Fibroblast of mammary gland (primary cell): Measurements from ENCODE around the gene LAMTOR1.

Experiments used
- DNase-seq: peaks from one replicate; pipeline ENCODE4 v3.0.0-alpha.2; 2010; ENCODE audit warnings: low read depth
- H3K4me3 ChIP-seq: 2 replicates; pipeline ENCODE4 v1.5.1; 2011; ENCODE audit warnings: low read depth, mild to moderate bottlenecking, low read length, moderate library complexity; ENCODE audit not compliant: control insufficient read depth
- CTCF ChIP-seq: conservative IDR thresholded peaks from 2 replicates; pipeline ENCODE4 v1.5.1; 2011; ENCODE audit warnings: low read depth, low read length, inconsistent platforms; ENCODE audit not compliant: control insufficient read depth, insufficient read depth

LAMTOR1 gene

GRCh38 chr11:72119198-72119597 is 16.1 kb upstream of the LAMTOR1 start:
- no peak for DNase-seq
- TF ChIP-seq CTCF = no peak
- no peak overlapping the region for H3K4me3 ChIP-seq

GRCh38 chr11:72116019-72116755 is 13.1 kb upstream of the LAMTOR1 start:
- no peak for DNase-seq
- no peak for TF ChIP-seq CTCF

GRCh38 chr11:72114570-72114969 is 11.5 kb upstream of the LAMTOR1 start:
- peak; percentile 47 for DNase-seq
- no peak for TF ChIP-seq CTCF

More at GRCh38 chr11:72116019-72116755, 13.1 kb upstream of the LAMTOR1 start:
- H3K4me3 ChIP-seq = no peak overlapping the region

GRCh38 chr11:72112978-72113808 is 10.1 kb upstream of the LAMTOR1 start:
- DNase-seq = peak; percentile 92
- no peak for TF ChIP-seq CTCF
- peak overlapping the region; percentile 73 for H3K4me3 ChIP-seq

More at GRCh38 chr11:72114570-72114969, 11.5 kb upstream of the LAMTOR1 start:
- H3K4me3 ChIP-seq = no peak overlapping the region

GRCh38 chr11:72112143-72112977 is 9.3 kb upstream of the LAMTOR1 start, which contains the start of gene ANAPC15:
ANAPC15 (minus strand) TSS chr11:72112695; CDS start chr11:72111276, 1,419 bp downstream.
- H3K4me3 ChIP-seq = peak within 1 kb of the TSS; percentile 73
- TF ChIP-seq CTCF = no peak
- DNase-seq = peak; percentile 99
